ENCODE results near the gene ELF4.
A peak's percentile ranks its signal among the peaks of the same experiment; 100 is the strongest.

The ELF4 gene

GRCh38 chrX:130081421-130082045 is 28.8 kb downstream of the ELF4 start:
- peaks cover 8% of the 10 kb centered on the region for H3K36me3 ChIP-seq (replicated peaks; ENCODE audit: low read depth, low read length)
- peak overlapping the region; percentile 69; the same call in 1 of the 2 replicates for H3K4me3 ChIP-seq (ENCODE audit: low read length)
- peaks cover 76% of the 10 kb centered on the region for H3K79me2 ChIP-seq (ENCODE audit: low read length)
- no peak overlapping the region for H2AFZ ChIP-seq (ENCODE audit: low read depth, low read length)
- TF ChIP-seq CTCF (IDR thresholded peaks at IDR 0.05; ENCODE audit: low read depth, low read length) (no peak), EZH2phosphoT487 (IDR thresholded peaks at IDR 0.05; ENCODE audit: low read depth) (no peak)
- no peaks in the 10 kb centered on the region for H3K9me3 ChIP-seq (ENCODE audit: insufficient read depth, low read length)
- H3K9ac ChIP-seq (ENCODE audit: low read length): peak overlapping the region; percentile 64; the same call in 1 of the 2 replicates
- no peaks in the 10 kb centered on the region for H3K27me3 ChIP-seq (ENCODE audit: low read depth, low read length)
- H3K4me1 ChIP-seq (ENCODE audit: low read length): peaks cover 55% of the 10 kb centered on the region
- peak overlapping the region; percentile 92 for H3K4me2 ChIP-seq (ENCODE audit: low read length)
- H4K20me1 ChIP-seq (ENCODE audit: insufficient read depth, low read length): no peaks in the 10 kb centered on the region; the same call in 1 of the 2 replicates
- H3K27ac ChIP-seq (ENCODE audit: low read length): peak overlapping the region; percentile 100

GRCh38 chrX:130080791-130081367 is 29.4 kb downstream of the ELF4 start:
- Histone ChIP-seq H3K36me3 (replicated peaks; ENCODE audit: low read depth, low read length) (peaks cover 9% of the 10 kb centered on the region), H3K27me3 (ENCODE audit: low read depth, low read length) (no peaks in the 10 kb centered on the region), H3K27ac (ENCODE audit: low read length) (peak overlapping the region; percentile 100), H3K4me2 (ENCODE audit: low read length) (no peak overlapping the region), H3K9ac (ENCODE audit: low read length) (no peak overlapping the region), H2AFZ (ENCODE audit: low read depth, low read length) (no peak overlapping the region), H3K9me3 (ENCODE audit: insufficient read depth, low read length) (no peaks in the 10 kb centered on the region), H4K20me1 (ENCODE audit: insufficient read depth, low read length) (no peaks in the 10 kb centered on the region; the same call in 1 of the 2 replicates), H3K4me3 (ENCODE audit: low read length) (no peak overlapping the region), H3K79me2 (ENCODE audit: low read length) (peaks cover 70% of the 10 kb centered on the region), H3K4me1 (ENCODE audit: low read length) (peaks cover 49% of the 10 kb centered on the region)
- TF ChIP-seq EZH2phosphoT487 (IDR thresholded peaks at IDR 0.05; ENCODE audit: low read depth): no peak
- no peak for TF ChIP-seq CTCF (IDR thresholded peaks at IDR 0.05; ENCODE audit: low read depth, low read length)

GRCh38 chrX:130079824-130080406 is 30.4 kb downstream of the ELF4 start:
- H3K4me1 ChIP-seq (ENCODE audit: low read length): peaks cover 39% of the 10 kb centered on the region
- H4K20me1 ChIP-seq (ENCODE audit: insufficient read depth, low read length): no peaks in the 10 kb centered on the region; the same call in 1 of the 2 replicates
- H3K9me3 ChIP-seq (ENCODE audit: insufficient read depth, low read length): no peaks in the 10 kb centered on the region

More at GRCh38 chrX:130079824-130080406, 30.4 kb downstream of the ELF4 start:
- no peak overlapping the region for H3K27ac ChIP-seq (ENCODE audit: low read length)
- no peak overlapping the region for H2AFZ ChIP-seq (ENCODE audit: low read depth, low read length)
- H3K27me3 ChIP-seq (ENCODE audit: low read depth, low read length): no peaks in the 10 kb centered on the region
- peaks cover 63% of the 10 kb centered on the region for H3K79me2 ChIP-seq (ENCODE audit: low read length)
- H3K4me3 ChIP-seq (ENCODE audit: low read length): no peak overlapping the region
- TF ChIP-seq CTCF (IDR thresholded peaks at IDR 0.05; ENCODE audit: low read depth, low read length): peak; percentile 78
- no peak for TF ChIP-seq EZH2phosphoT487 (IDR thresholded peaks at IDR 0.05; ENCODE audit: low read depth)
- H3K9ac ChIP-seq (ENCODE audit: low read length): no peak overlapping the region
- no peak overlapping the region for H3K4me2 ChIP-seq (ENCODE audit: low read length)
- H3K36me3 ChIP-seq (replicated peaks; ENCODE audit: low read depth, low read length): peaks cover 14% of the 10 kb centered on the region

Measured in OCI-LY3 (cell line).